NB4 (cell line): ENCODE results near the gene TRIOBP.
"Not testable (repeated sequence)": the region's sequence is repeated elsewhere in the genome, so short reads cannot be mapped to it uniquely, and the experiment has no call there.

Source experiments
- CTCF ChIP-seq: IDR thresholded peaks from one replicate; pipeline ENCODE4 v1.5.1; 2012; ENCODE audit warnings: low read depth, low read length
- MAX ChIP-seq: IDR thresholded peaks from 2 replicates; pipeline ENCODE4 v1.6.1; 2011; ENCODE audit warnings: low read depth, low read length
- POLR2A ChIP-seq: IDR thresholded peaks from 2 replicates; pipeline ENCODE4 v1.6.1; 2011; ENCODE audit warnings: mild to moderate bottlenecking; ENCODE audit not compliant: insufficient read length; ENCODE audit errors: extremely low read depth

GRCh38 chr22:37656583-37656982 is 40.3 kb upstream of the TRIOBP start:
- TF ChIP-seq POLR2A, CTCF, MAX: not testable (repeated sequence)
